Naive thymus-derived CD8-positive, alpha-beta T cell (primary cell): ENCODE data around the gene PCDHA9. TPM values are rescaled to one million over a fixed set of nuclear protein-coding genes. Genes with fewer than 3 reads are reported as not detected.
"Not testable (repeated sequence)": the region's sequence is repeated elsewhere in the genome, so short reads cannot be mapped to it uniquely, and the experiment has no call there.

ENCODE experiments used
- ATAC-seq, 2 donors: fragments of 150-1000 bp; cut with Tn5 transposase in 1 of 2; sonication (Bioruptor Pico), chemical (Tn5 transposase) in 1 of 2; 1 replicate in 1 of 2; 2 replicates in 1 of 2; pipeline ENCODE4 v1.10.0; 2021; ENCODE audit warnings: mild to moderate bottlenecking in 2 of 2, moderate library complexity in 2 of 2
- POLR2A ChIA-PET: fragments of 350-600 bp; sonication (Branson Sonifier 250); formaldehyde crosslinking; loops from one replicate; lab custom pipeline; 2021; ENCODE audit warnings: antibody characterized with exemption; lab: Charles Lee
- DNase-seq, 10 donors: peaks; one replicate each; pipeline versions ENCODE4 v3.0.0 to v3.0.0-alpha.2; 2020 to 2022
- H3K27ac Mint-ChIP-seq, 10 donors: one replicate each; pipeline ENCODE4 v1.8.0; 2020 to 2022; ENCODE audit warnings: mild to moderate bottlenecking in 10 of 10, mixed read lengths in 10 of 10, moderate library complexity in 4 of 10, inconsistent platforms in 1 of 10
- H3K27me3 Mint-ChIP-seq, 5 donors: one replicate each; pipeline ENCODE4 v1.8.0; 2021 to 2022; ENCODE audit warnings: mixed read lengths in 5 of 5
- H3K36me3 Mint-ChIP-seq, 3 donors: one replicate each; pipeline ENCODE4 v1.8.0; 2020 to 2022; ENCODE audit warnings: mixed read lengths in 3 of 3, mild to moderate bottlenecking in 2 of 3, inconsistent platforms in 1 of 3
- H3K4me1 Mint-ChIP-seq, 4 donors: one replicate each; pipeline ENCODE4 v1.8.0; 2021 to 2022; ENCODE audit warnings: mixed read lengths in 4 of 4
- H3K4me3 Mint-ChIP-seq, 10 donors: one replicate each; pipeline ENCODE4 v1.8.0; 2020 to 2022; ENCODE audit warnings: mild to moderate bottlenecking in 10 of 10, mixed read lengths in 10 of 10, moderate library complexity in 6 of 10, inconsistent platforms in 1 of 10
- H3K9me3 Mint-ChIP-seq, 9 donors: one replicate each; pipeline ENCODE4 v1.8.0; 2020 to 2022; ENCODE audit warnings: mixed read lengths in 9 of 9, mild to moderate bottlenecking in 3 of 9, inconsistent platforms in 1 of 9, moderate library complexity in 1 of 9
- polyA plus RNA-seq, 3 donors: library from polyadenylated mRNA; unstranded; fragments of 300-500 nt; fragmentation: Illumina TruSeq; gene quantifications; one replicate each; pipeline ENCODE4 v1.2.3, GENCODE V29; 2021
- total RNA-seq, 8 experiments: library from RNA in 2 of 8; stranded (reverse) in 2 of 8; gene quantifications; one replicate each; pipeline ENCODE4 v1.2.3 and lab custom pipeline; 2021 to 2026

PCDHA9 gene
- total RNA-seq, result not detected
- not detected for polyA plus RNA-seq
- total RNA-seq (lab: John Stamatoyannopoulos, UW), result 0 to 0.08 (median 0) reads per million in 6 experiments

- Mint-ChIP-seq H3K36me3 (peaks cover 3 to 19% (median 9%) of the 10 kb centered on the region in 3 donors), H3K27me3 (peaks cover 7 to 37% (median 26%) of the 10 kb centered on the region in 5 donors), H3K9me3 (peaks cover 0 to 45% (median 14%) of the 10 kb centered on the region in 9 donors)
- H3K4me3 Mint-ChIP-seq, POLR2A ChIA-PET, H3K4me1 Mint-ChIP-seq, DNase-seq, ATAC-seq, H3K27ac Mint-ChIP-seq: not testable (repeated sequence)
Measured at GRCh38 chr5:140848139-140849102, at the start of gene PCDHA9. TSS of gene PCDHA9 (plus strand) at chr5:140848382. CDS start at chr5:140848496, 114 bp downstream.

GRCh38 chr5:140800816-140801493, 47.2 kb upstream of the PCDHA9 start, which contains the start of gene PCDHA3:
TSS of gene PCDHA3 (plus strand) at chr5:140801057.
- peaks cover 20 to 42% (median 23%) of the 10 kb centered on the region in 5 donors for H3K27me3 Mint-ChIP-seq
- H3K4me1 Mint-ChIP-seq, result no peaks in the 10 kb centered on the region
- ATAC-seq, result no peak
- DNase-seq, result no peak
- H3K36me3 Mint-ChIP-seq, result peaks cover 8 to 54% (median 28%) of the 10 kb centered on the region in 3 donors
- peak within 1 kb of the TSS in 1 of 10 donors; percentile 65 for H3K27ac Mint-ChIP-seq
- H3K4me3 Mint-ChIP-seq, result no peak within 1 kb of the TSS
- peaks cover 16 to 73% (median 40%) of the 10 kb centered on the region in 9 donors for H3K9me3 Mint-ChIP-seq
- POLR2A ChIA-PET, result no interaction called here

DNA sequence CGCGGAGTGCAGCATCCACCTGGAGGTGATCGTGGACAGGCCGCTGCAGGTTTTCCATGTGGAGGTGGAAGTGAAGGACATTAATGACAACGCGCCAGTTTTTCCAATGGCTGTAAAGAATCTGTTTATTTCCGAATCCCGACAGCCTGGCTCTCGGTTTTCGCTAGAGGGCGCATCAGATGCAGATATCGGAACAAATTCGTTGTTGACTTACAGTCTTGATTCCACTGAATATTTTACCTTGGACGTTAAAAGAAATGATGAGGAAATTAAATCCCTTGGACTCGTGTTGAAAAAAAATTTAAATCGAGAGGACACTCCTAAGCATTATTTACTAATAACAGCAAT, 46.7 kb upstream of the PCDHA9 start:
- Mint-ChIP-seq H3K9me3 (peaks cover 16 to 76% (median 42%) of the 10 kb centered on the region in 9 donors), H3K4me1 (no peaks in the 10 kb centered on the region), H3K27ac (no peak overlapping the region), H3K27me3 (peaks cover 22 to 45% (median 24%) of the 10 kb centered on the region in 5 donors), H3K4me3 (no peak overlapping the region), H3K36me3 (peaks cover 8 to 57% (median 30%) of the 10 kb centered on the region in 3 donors)
- ATAC-seq (no peak), DNase-seq (no peak)
- POLR2A ChIA-PET, result no interaction called here

- H3K4me3 Mint-ChIP-seq, ATAC-seq, H3K4me1 Mint-ChIP-seq, H3K27ac Mint-ChIP-seq, DNase-seq, POLR2A ChIA-PET: not testable (repeated sequence)
- Mint-ChIP-seq H3K27me3 (peaks cover 26 to 49% (median 31%) of the 10 kb centered on the region in 5 donors), H3K36me3 (peaks cover 10 to 60% (median 32%) of the 10 kb centered on the region in 3 donors), H3K9me3 (peaks cover 16 to 80% (median 43%) of the 10 kb centered on the region in 9 donors)
Measured at GRCh38 chr5:140802381-140802780, 45.8 kb upstream of the PCDHA9 start.

DNA sequence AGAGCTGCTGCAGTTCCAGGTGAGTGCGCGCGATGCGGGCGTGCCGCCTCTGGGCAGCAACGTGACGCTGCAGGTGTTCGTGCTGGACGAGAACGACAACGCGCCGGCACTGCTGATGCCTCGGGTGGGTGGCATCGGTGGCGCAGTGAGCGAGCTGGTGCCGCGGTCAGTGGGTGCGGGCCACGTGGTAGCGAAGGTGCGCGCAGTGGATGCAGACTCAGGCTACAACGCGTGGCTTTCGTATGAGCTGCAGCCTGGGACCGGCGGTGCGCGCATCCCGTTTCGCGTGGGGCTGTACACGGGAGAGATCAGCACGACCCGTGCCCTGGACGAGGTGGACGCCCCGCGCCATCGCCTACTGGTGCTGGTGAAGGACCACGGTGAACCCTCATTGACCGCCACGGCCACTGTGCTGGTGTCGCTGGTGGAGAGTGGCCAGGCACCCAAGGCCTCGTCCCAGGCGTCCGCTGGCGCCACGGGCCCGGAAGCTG, 45.4 kb upstream of the PCDHA9 start:
- Mint-ChIP-seq H3K27ac (no peak overlapping the region), H3K9me3 (peaks cover 15 to 82% (median 42%) of the 10 kb centered on the region in 9 donors)

DNA sequence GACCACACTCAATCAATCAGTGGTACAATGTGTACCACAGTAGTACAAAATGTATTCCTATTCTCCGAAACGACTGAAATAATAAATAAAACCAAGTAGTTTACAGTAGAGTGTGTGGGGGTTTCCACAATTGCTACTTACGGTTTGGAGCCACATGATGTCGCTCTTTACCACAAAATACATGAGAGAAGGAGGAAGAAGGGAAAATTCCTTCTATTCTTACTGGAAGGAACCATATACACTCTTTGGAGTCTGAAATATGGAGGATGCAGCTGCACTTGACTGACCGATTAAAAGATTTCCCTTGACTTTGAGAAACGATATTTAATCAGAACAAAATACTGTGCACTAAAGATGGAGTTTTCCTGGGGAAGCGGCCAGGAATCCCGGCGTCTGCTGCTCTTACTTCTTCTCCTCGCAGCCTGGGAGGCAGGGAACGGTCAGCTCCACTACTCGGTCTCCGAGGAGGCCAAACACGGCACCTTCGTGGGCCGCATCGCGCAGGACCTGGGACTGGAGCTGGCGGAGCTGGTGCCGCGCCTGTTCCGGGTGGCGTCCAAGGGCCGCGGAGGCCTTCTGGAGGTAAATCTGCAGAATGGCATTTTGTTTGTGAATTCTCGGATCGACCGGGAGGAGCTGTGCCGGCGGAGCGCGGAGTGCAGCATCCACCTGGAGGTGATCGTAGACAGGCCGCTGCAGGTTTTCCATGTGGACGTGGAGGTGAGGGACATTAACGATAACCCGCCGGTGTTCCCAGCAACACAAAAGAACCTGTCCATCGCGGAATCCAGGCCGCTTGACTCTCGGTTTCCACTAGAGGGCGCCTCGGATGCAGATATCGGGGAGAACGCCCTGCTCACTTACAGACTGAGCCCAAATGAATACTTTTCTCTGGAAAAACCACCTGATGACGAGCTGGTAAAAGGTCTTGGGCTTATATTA, 41.1 kb upstream of the PCDHA9 start, which contains the start of gene PCDHA4:
PCDHA4 (plus strand) TSS at position 235 of the 942 bp plus-strand sequence.
- H3K36me3 Mint-ChIP-seq, result peaks cover 5 to 53% (median 15%) of the 10 kb centered on the region in 3 donors
- H3K27ac Mint-ChIP-seq, result peak within 1 kb of the TSS in 1 of 10 donors; percentile 34
- DNase-seq, result no peak
- H3K9me3 Mint-ChIP-seq, result peaks cover 17 to 83% (median 44%) of the 10 kb centered on the region in 9 donors
- H3K4me3 Mint-ChIP-seq, result peak within 1 kb of the TSS in 1 of 10 donors; percentile 12
- POLR2A ChIA-PET, result no interaction called here
- no peak for ATAC-seq
- no peaks in the 10 kb centered on the region for H3K4me1 Mint-ChIP-seq
- peaks cover 19 to 46% (median 33%) of the 10 kb centered on the region in 5 donors for H3K27me3 Mint-ChIP-seq

More for the DNA sequence above, 45.4 kb upstream of the PCDHA9 start:
- Mint-ChIP-seq H3K4me3 (no peak overlapping the region), H3K4me1 (no peaks in the 10 kb centered on the region), H3K27me3 (peaks cover 25 to 48% (median 34%) of the 10 kb centered on the region in 5 donors), H3K36me3 (peaks cover 10 to 62% (median 31%) of the 10 kb centered on the region in 3 donors)
- ATAC-seq, result no peak
- DNase-seq, result no peak
- POLR2A ChIA-PET, result no interaction called here

DNA sequence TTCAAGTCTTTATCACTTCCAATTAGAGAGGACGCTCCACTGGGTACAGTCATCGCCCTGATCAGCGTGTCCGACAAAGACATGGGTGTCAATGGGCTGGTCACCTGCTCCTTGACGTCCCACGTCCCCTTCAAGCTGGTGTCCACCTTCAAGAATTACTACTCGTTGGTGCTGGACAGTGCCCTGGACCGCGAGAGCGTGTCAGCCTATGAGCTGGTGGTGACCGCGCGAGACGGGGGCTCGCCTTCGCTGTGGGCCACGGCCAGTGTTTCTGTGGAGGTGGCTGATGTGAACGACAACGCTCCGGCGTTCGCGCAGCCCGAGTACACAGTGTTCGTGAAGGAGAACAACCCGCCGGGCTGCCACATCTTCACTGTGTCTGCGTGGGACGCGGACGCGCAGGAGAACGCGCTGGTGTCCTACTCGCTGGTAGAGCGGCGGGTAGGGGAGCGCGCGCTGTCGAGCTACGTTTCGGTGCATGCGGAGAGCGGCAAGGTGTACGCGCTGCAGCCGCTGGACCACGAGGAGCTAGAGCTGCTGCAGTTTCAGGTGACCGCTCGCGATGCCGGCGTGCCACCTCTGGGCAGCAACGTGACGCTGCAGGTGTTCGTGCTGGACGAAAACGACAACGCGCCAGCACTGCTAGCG, 39.8 kb upstream of the PCDHA9 start:
- ATAC-seq, DNase-seq, POLR2A ChIA-PET, H3K27ac Mint-ChIP-seq, H3K4me1 Mint-ChIP-seq: not testable (repeated sequence)
- H3K36me3 Mint-ChIP-seq, result peaks cover 5 to 64% (median 14%) of the 10 kb centered on the region in 3 donors
- peak overlapping the region in 1 of 10 donors; percentile 36 for H3K4me3 Mint-ChIP-seq
- peaks cover 23 to 57% (median 36%) of the 10 kb centered on the region in 5 donors for H3K27me3 Mint-ChIP-seq
- peaks cover 19 to 92% (median 55%) of the 10 kb centered on the region in 9 donors for H3K9me3 Mint-ChIP-seq

GRCh38 chr5:140808889-140809291, 39.3 kb upstream of the PCDHA9 start:
- Mint-ChIP-seq H3K4me1 (no peaks in the 10 kb centered on the region), H3K4me3 (no peak overlapping the region), H3K27ac (no peak overlapping the region), H3K36me3 (peaks cover 3 to 61% (median 11%) of the 10 kb centered on the region in 3 donors), H3K27me3 (peaks cover 18 to 52% (median 33%) of the 10 kb centered on the region in 5 donors), H3K9me3 (peaks cover 16 to 90% (median 51%) of the 10 kb centered on the region in 9 donors)
- no peak for DNase-seq
- no peak for ATAC-seq
- POLR2A ChIA-PET, result no interaction called here

DNA sequence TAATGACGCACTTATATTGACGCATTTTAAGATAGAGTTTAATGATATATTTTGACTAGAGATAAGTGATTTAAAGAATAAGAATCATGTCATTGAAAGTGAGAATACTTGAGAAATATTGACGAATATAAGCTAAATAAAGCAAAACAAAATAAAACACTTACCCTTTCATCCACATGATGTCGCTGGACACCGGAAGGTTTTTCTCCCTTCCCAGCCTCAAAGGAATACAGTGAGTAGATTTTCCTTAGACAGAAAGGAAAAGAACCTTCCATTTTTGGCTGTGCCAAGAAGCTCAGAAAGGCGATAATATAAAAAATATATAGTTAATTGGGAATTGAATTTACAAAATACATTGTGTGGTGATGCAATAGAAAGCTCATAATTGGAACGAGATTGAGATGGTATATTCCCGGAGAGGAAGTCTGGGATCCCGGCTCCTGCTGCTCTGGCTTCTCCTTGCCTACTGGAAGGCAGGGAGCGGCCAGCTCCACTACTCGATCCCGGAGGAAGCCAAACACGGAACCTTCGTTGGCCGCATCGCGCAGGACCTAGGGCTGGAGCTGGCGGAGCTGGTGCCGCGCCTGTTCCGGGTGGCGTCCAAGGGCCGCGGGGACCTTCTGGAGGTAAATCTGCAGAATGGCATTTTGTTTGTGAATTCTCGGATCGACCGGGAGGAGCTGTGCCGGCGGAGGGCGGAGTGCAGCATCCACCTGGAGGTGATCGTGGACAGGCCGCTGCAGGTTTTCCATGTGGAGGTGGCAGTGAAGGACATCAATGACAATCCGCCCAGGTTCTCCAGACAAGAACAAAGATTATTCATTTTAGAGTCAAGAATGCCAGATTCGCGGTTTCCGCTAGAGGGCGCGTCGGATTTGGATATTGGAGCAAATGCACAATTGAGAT, 26.6 kb upstream of the PCDHA9 start, which contains the start of gene PCDHA5:
PCDHA5 (plus strand) TSS at position 239 of the 906 bp plus-strand sequence.
- Mint-ChIP-seq H3K9me3 (peaks cover 8 to 52% (median 20%) of the 10 kb centered on the region in 9 donors), H3K4me3 (no peak within 1 kb of the TSS), H3K27ac (no peak within 1 kb of the TSS), H3K36me3 (peaks cover 0 to 33% (median 6%) of the 10 kb centered on the region in 3 donors), H3K27me3 (peaks cover 12 to 18% (median 15%) of the 10 kb centered on the region in 5 donors), H3K4me1 (no peaks in the 10 kb centered on the region)
- ATAC-seq, result no peak
- POLR2A ChIA-PET, result no interaction called here
- no peak for DNase-seq

GRCh38 chr5:140822281-140822629, 25.9 kb upstream of the PCDHA9 start:
- Mint-ChIP-seq H3K27ac (no peak overlapping the region), H3K4me3 (no peak overlapping the region), H3K4me1 (no peaks in the 10 kb centered on the region), H3K9me3 (peaks cover 13 to 55% (median 24%) of the 10 kb centered on the region in 9 donors), H3K36me3 (peaks cover 3 to 37% (median 6%) of the 10 kb centered on the region in 3 donors), H3K27me3 (peaks cover 19 to 24% (median 20%) of the 10 kb centered on the region in 5 donors)
- ATAC-seq (no peak), DNase-seq (no peak)
- POLR2A ChIA-PET, result no interaction called here
